GM19193 (cell line): Measurements from ENCODE around the gene SCAF1.

Source experiments
- POLR2A ChIP-seq: IDR thresholded peaks from 4 replicates; pipeline ENCODE4 v1.6.1; 2011; ENCODE audit not compliant: insufficient read depth, insufficient read length; ENCODE audit errors: extremely low read depth

Gene SCAF1

GRCh38 chr19:49602806-49603205 is 39.2 kb upstream of the SCAF1 start:
- TF ChIP-seq POLR2A: no peak

GRCh38 chr19:49605605-49606004 is 36.4 kb upstream of the SCAF1 start:
- TF ChIP-seq POLR2A: no peak

- TF ChIP-seq POLR2A: no peak
Measured at GRCh38 chr19:49609499-49610092, 32.4 kb upstream of the SCAF1 start.

- no peak for TF ChIP-seq POLR2A
Measured at GRCh38 chr19:49613374-49613773, 28.6 kb upstream of the SCAF1 start.

GRCh38 chr19:49614096-49614833 is 27.7 kb upstream of the SCAF1 start:
- TF ChIP-seq POLR2A: no peak

- no peak for TF ChIP-seq POLR2A
Measured at GRCh38 chr19:49615861-49616260, 26.1 kb upstream of the SCAF1 start.

- TF ChIP-seq POLR2A: no peak
Measured at GRCh38 chr19:49616532-49616931, 25.5 kb upstream of the SCAF1 start.

GRCh38 chr19:49616945-49617344 is 25.1 kb upstream of the SCAF1 start:
- TF ChIP-seq POLR2A: no peak

- no peak for TF ChIP-seq POLR2A
Measured at GRCh38 chr19:49624967-49625910, 16.8 kb upstream of the SCAF1 start.

GRCh38 chr19:49626226-49626625 is 15.8 kb upstream of the SCAF1 start:
- no peak for TF ChIP-seq POLR2A

GRCh38 chr19:49629659-49630058 is 12.3 kb upstream of the SCAF1 start:
- TF ChIP-seq POLR2A: no peak

GRCh38 chr19:49631014-49631588 is 10.9 kb upstream of the SCAF1 start:
- no peak for TF ChIP-seq POLR2A

- TF ChIP-seq POLR2A: no peak
Measured at GRCh38 chr19:49631610-49632192, 10.3 kb upstream of the SCAF1 start.

GRCh38 chr19:49632576-49632975 is 9.4 kb upstream of the SCAF1 start:
- TF ChIP-seq POLR2A: no peak
